Neural cell (in vitro differentiated cells): ENCODE measurements around the gene EPB41L2. TPM values are rescaled to one million over a fixed set of nuclear protein-coding genes. Genes with fewer than 3 reads are reported as not detected.

ENCODE experiments used
- H2AFZ ChIP-seq: fragments of 200-600, 300-800 bp; sonication (generic), shearing (Covaris generic); 2 replicates; pipeline ENCODE4 v1.6.0; 2014; ENCODE audit warnings: low read depth, mild to moderate bottlenecking, antibody characterized with exemption, low read length, moderate library complexity
- H3F3A ChIP-seq: fragments of 200-600 bp; shearing (Covaris generic); 2 replicates; pipeline ENCODE4 v1.6.1; 2016; ENCODE audit warnings: mild to moderate bottlenecking, moderate library complexity, mixed read lengths, antibody characterized with exemption, low read length; ENCODE audit not compliant: insufficient read depth, poor library complexity, severe bottlenecking
- H3K27ac ChIP-seq: fragments of 200-600, 300-800 bp; sonication (generic), shearing (Covaris generic); 2 replicates; pipeline ENCODE4 v1.5.1; 2014; ENCODE audit warnings: mild to moderate bottlenecking, low read length, moderate library complexity
- H3K27me3 ChIP-seq: fragments of 300-800, 200-600 bp; sonication (generic), shearing (Covaris generic); 2 replicates; pipeline ENCODE4 v1.6.0; 2014; ENCODE audit warnings: mild to moderate bottlenecking, low read depth, low read length, moderate library complexity; ENCODE audit not compliant: insufficient read depth
- H3K36me3 ChIP-seq: fragments of 300-800, 200-600 bp; sonication (generic), shearing (Covaris generic); 2 replicates; pipeline ENCODE4 v1.5.1; 2014; ENCODE audit warnings: mild to moderate bottlenecking, antibody characterized with exemption, low read length, moderate library complexity; ENCODE audit not compliant: insufficient read depth
- H3K4me2 ChIP-seq: fragments of 300-800, 200-600 bp; sonication (generic), shearing (Covaris generic); 2 replicates; pipeline ENCODE4 v1.6.0; 2014; ENCODE audit warnings: mild to moderate bottlenecking, low read length
- H3K4me3 ChIP-seq: fragments of 300-800, 200-600 bp; sonication (generic), shearing (Covaris generic); 2 replicates; pipeline ENCODE4 v1.5.1; 2014; ENCODE audit warnings: mild to moderate bottlenecking, low read length, moderate library complexity
- H3K79me2 ChIP-seq: fragments of 200-600 bp; shearing (Covaris generic); replicated peaks from 2 replicates; pipeline ENCODE4 v1.6.0; 2014; ENCODE audit warnings: mild to moderate bottlenecking, low read length, moderate library complexity; ENCODE audit not compliant: insufficient read depth
- H3K9ac ChIP-seq: fragments of 300-800, 200-600 bp; sonication (generic), shearing (Covaris generic); 2 replicates; pipeline ENCODE4 v1.6.1; 2016; ENCODE audit warnings: mild to moderate bottlenecking, low read length, mixed read lengths
- H3K9me2 ChIP-seq: fragments of 200-600 bp; shearing (Covaris generic); 2 replicates; pipeline ENCODE4 v1.6.1; 2016; ENCODE audit warnings: mild to moderate bottlenecking, low read length, mixed read lengths; ENCODE audit not compliant: insufficient read depth
- H3K9me3 ChIP-seq: fragments of 200-600, 300-800 bp; sonication (generic), shearing (Covaris generic); 2 replicates; pipeline ENCODE4 v1.6.1; 2016; ENCODE audit warnings: mild to moderate bottlenecking, mixed run types, low read length, moderate library complexity, mixed read lengths
- H4K20me1 ChIP-seq: fragments of 200-600 bp; shearing (Covaris generic); 2 replicates; pipeline ENCODE4 v1.6.1; 2016; ENCODE audit warnings: mild to moderate bottlenecking, mixed run types; ENCODE audit not compliant: insufficient read depth
- CTCF ChIP-seq: fragments of 450-650 bp; IDR thresholded peaks from 2 replicates; pipeline ENCODE4 v1.5.1; 2014; ENCODE audit warnings: antibody characterized with exemption, mild to moderate bottlenecking, moderate library complexity; ENCODE audit not compliant: poor library complexity, severe bottlenecking
- EP300 ChIP-seq: fragments of 450-650 bp; conservative IDR thresholded peaks from 2 replicates; pipeline ENCODE4 v1.6.1; 2014; ENCODE audit warnings: antibody characterized with exemption, mild to moderate bottlenecking, moderate library complexity; ENCODE audit not compliant: poor library complexity, severe bottlenecking
- EZH2 ChIP-seq: fragments of 200-600, 300-800 bp; shearing (Covaris generic), sonication (generic); IDR thresholded peaks from 2 replicates; pipeline ENCODE4 v1.6.1; 2014; ENCODE audit warnings: antibody characterized with exemption, low read length, borderline replicate concordance, mild to moderate bottlenecking; ENCODE audit not compliant: insufficient read depth, poor library complexity, severe bottlenecking
- MXI1 ChIP-seq: fragments of 450-650 bp; conservative IDR thresholded peaks from 2 replicates; pipeline ENCODE4 v1.6.1; 2014; ENCODE audit warnings: antibody characterized with exemption, mild to moderate bottlenecking; ENCODE audit not compliant: poor library complexity, severe bottlenecking
- POLR2AphosphoS5 ChIP-seq: IDR thresholded peaks from 2 replicates; pipeline ENCODE4 v1.6.1; 2012
- RAD21 ChIP-seq: fragments of 450-650 bp; conservative IDR thresholded peaks from 2 replicates; pipeline ENCODE4 v1.6.1; 2014; ENCODE audit warnings: antibody characterized with exemption, mild to moderate bottlenecking, moderate library complexity
- SMC3 ChIP-seq: fragments of 450-650 bp; conservative IDR thresholded peaks from 2 replicates; pipeline ENCODE4 v1.6.1; 2014; ENCODE audit warnings: antibody characterized with exemption, mild to moderate bottlenecking, moderate library complexity; ENCODE audit not compliant: poor library complexity
- TAF1 ChIP-seq: IDR thresholded peaks from 2 replicates; pipeline ENCODE4 v1.6.1; 2012; ENCODE audit warnings: low read depth
- polyA plus RNA-seq: library from polyadenylated mRNA; depleted of rRNA; stranded (reverse); fragments of >200 nt; gene quantifications from 2 replicates; pipeline ENCODE4 v1.2.3, GENCODE V29; 2014
- TF ChIP-seq, protein P1 (sequence below): IDR thresholded peaks from 2 replicates; pipeline ENCODE4 v1.6.1; 2012; ENCODE audit warnings: borderline replicate concordance

The EPB41L2 gene
- polyA plus RNA-seq, 1 donor from 2014 or later = 13.5 TPM

- no peaks in the 10 kb centered on the region for H3K36me3 ChIP-seq
- H3K4me2 ChIP-seq = no peak overlapping the region
- H3K9me3 ChIP-seq = no peaks in the 10 kb centered on the region
- H3K79me2 ChIP-seq = no peaks in the 10 kb centered on the region
- TF ChIP-seq CTCF (no peak), SMC3 (no peak), MXI1 (no peak), EZH2 (no peak), RAD21 (no peak), TAF1 (no peak), POLR2AphosphoS5 (no peak), EP300 (no peak)
- TF ChIP-seq, protein P1, sequence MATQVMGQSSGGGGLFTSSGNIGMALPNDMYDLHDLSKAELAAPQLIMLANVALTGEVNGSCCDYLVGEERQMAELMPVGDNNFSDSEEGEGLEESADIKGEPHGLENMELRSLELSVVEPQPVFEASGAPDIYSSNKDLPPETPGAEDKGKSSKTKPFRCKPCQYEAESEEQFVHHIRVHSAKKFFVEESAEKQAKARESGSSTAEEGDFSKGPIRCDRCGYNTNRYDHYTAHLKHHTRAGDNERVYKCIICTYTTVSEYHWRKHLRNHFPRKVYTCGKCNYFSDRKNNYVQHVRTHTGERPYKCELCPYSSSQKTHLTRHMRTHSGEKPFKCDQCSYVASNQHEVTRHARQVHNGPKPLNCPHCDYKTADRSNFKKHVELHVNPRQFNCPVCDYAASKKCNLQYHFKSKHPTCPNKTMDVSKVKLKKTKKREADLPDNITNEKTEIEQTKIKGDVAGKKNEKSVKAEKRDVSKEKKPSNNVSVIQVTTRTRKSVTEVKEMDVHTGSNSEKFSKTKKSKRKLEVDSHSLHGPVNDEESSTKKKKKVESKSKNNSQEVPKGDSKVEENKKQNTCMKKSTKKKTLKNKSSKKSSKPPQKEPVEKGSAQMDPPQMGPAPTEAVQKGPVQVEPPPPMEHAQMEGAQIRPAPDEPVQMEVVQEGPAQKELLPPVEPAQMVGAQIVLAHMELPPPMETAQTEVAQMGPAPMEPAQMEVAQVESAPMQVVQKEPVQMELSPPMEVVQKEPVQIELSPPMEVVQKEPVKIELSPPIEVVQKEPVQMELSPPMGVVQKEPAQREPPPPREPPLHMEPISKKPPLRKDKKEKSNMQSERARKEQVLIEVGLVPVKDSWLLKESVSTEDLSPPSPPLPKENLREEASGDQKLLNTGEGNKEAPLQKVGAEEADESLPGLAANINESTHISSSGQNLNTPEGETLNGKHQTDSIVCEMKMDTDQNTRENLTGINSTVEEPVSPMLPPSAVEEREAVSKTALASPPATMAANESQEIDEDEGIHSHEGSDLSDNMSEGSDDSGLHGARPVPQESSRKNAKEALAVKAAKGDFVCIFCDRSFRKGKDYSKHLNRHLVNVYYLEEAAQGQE = no peak
- H3K27ac ChIP-seq = no peak overlapping the region
- no peaks in the 10 kb centered on the region for H3F3A ChIP-seq
- no peak overlapping the region for H3K9ac ChIP-seq
- H3K9me2 ChIP-seq = no peaks in the 10 kb centered on the region
- H3K4me3 ChIP-seq = no peak overlapping the region
- H2AFZ ChIP-seq = no peak overlapping the region
- H4K20me1 ChIP-seq = no peaks in the 10 kb centered on the region
- H3K27me3 ChIP-seq = no peaks in the 10 kb centered on the region
Observed at GRCh38 chr6:131000544-131000943, 62.5 kb downstream of the EPB41L2 start.

DNA sequence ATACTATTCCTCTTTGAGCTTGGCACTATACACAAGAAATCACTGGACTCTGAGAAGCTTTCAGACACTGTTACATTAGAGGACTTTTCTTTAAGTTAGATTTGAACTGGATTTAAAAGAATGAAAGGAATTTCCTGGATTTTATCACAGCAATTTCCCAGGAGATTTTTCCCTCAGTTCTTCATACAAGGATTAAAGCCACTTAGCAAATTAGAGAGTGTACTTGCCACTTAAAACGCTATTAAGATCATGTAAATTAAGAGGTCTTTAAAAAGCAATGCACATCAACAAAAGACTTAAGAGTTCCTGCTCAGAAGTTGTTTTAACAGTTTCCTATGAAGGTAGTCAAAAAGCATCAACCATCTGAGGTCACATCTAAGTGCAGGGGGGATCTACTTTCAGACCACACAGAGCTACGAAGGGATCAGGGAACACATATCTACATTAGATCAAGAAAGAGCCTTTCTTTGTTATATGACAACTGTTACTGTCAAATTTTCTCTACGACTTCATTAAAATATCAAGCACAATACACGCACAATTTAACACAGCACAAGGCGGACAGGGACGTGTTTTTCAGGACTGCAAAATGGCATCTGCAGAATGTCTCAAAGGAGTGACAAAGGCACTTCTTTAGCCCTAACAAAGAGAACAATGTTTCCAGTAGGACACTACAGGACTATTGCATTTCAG, 65.8 kb downstream of the EPB41L2 start:
- peak overlapping the region; percentile 20 for H3K4me2 ChIP-seq

More for the DNA sequence above, 65.8 kb downstream of the EPB41L2 start:
- H3K27me3 ChIP-seq = no peaks in the 10 kb centered on the region
- H4K20me1 ChIP-seq = no peaks in the 10 kb centered on the region
- no peaks in the 10 kb centered on the region for H3K9me3 ChIP-seq
- no peaks in the 10 kb centered on the region for H3K9me2 ChIP-seq
- H3F3A ChIP-seq = no peaks in the 10 kb centered on the region
- TF ChIP-seq RAD21 = no peak
- peak; percentile 32 for TF ChIP-seq POLR2AphosphoS5
- TF ChIP-seq SMC3 = no peak
- no peak for TF ChIP-seq MXI1
- no peak for TF ChIP-seq EZH2
- no peak for TF ChIP-seq EP300
- TF ChIP-seq, protein P1 = no peak
- no peak for TF ChIP-seq CTCF
- no peaks in the 10 kb centered on the region for H3K36me3 ChIP-seq
- H2AFZ ChIP-seq = no peak overlapping the region
- H3K79me2 ChIP-seq = no peaks in the 10 kb centered on the region
- H3K4me3 ChIP-seq = peak overlapping the region; percentile 27
- H3K27ac ChIP-seq = peak overlapping the region; percentile 1
- no peak overlapping the region for H3K9ac ChIP-seq
